Measurements from ENCODE around the gene SLC34A1.

The SLC34A1 gene

GRCh38 chr5:177355162-177355867 is 28.9 kb upstream of the SLC34A1 start:
- TF ChIP-seq CTCF (IDR thresholded peaks at IDR 0.05; ENCODE audit: extremely low read depth, insufficient read depth, missing control alignments): no peak
- in situ Hi-C loops (cut with MboI; ENCODE audit: low pct_unique_long_range_greater_than_20kb, low sequenced_read_pairs, unreplicated experiment): no loop called here
- DNase-seq (ENCODE audit: low spot score): no peak

- TF ChIP-seq CTCF (IDR thresholded peaks at IDR 0.05; ENCODE audit: extremely low read depth, insufficient read depth, missing control alignments): no peak
- in situ Hi-C loops (cut with MboI; ENCODE audit: low pct_unique_long_range_greater_than_20kb, low sequenced_read_pairs, unreplicated experiment): no loop called here
- DNase-seq (ENCODE audit: low spot score): no peak
These were observed 28.4 kb upstream of the SLC34A1 start for GRCh38 chr5:177355868-177356168.

DNA sequence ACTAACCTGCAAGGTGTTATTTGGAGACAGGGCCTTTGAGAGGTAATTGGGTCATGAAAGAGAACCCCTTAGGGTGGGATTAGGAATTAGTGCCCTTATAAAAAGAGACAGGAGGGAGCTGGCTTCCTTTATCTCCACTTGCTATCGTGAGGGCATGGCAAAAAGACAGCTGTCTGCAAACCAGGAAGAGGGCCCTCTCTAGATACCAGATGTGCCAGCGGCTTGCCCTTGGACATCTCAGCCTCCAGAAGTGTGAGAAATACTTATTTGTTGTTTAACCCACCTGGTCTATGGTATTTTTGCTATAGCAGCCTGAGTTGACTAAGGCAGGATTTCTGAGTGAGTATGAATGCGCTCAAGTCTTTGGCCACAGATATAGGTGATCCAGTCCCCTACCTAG is 27.5 kb upstream of the SLC34A1 start:
- TF ChIP-seq CTCF (IDR thresholded peaks at IDR 0.05; ENCODE audit: extremely low read depth, insufficient read depth, missing control alignments): no peak
- no peak for DNase-seq (ENCODE audit: low spot score)
- in situ Hi-C loops (cut with MboI; ENCODE audit: low pct_unique_long_range_greater_than_20kb, low sequenced_read_pairs, unreplicated experiment): no loop called here

GRCh38 chr5:177357146-177357458 is 27.1 kb upstream of the SLC34A1 start:
- no peak for TF ChIP-seq CTCF (IDR thresholded peaks at IDR 0.05; ENCODE audit: extremely low read depth, insufficient read depth, missing control alignments)
- in situ Hi-C loops (cut with MboI; ENCODE audit: low pct_unique_long_range_greater_than_20kb, low sequenced_read_pairs, unreplicated experiment): no loop called here
- no peak for DNase-seq (ENCODE audit: low spot score)

- peak; percentile 91 for DNase-seq (ENCODE audit: low spot score)
- in situ Hi-C loops (cut with MboI; ENCODE audit: low pct_unique_long_range_greater_than_20kb, low sequenced_read_pairs, unreplicated experiment): no loop called here
These were observed 26.5 kb upstream of the SLC34A1 start, which contains the start of gene RGS14 for GRCh38 chr5:177357459-177358351. TSS of gene RGS14 (plus strand) at chr5:177357924. CDS start at chr5:177358025, 101 bp downstream.

GRCh38 chr5:177358370-177358819 is 25.8 kb upstream of the SLC34A1 start:
- TF ChIP-seq CTCF (IDR thresholded peaks at IDR 0.05; ENCODE audit: extremely low read depth, insufficient read depth, missing control alignments): no peak
- in situ Hi-C loops (cut with MboI; ENCODE audit: low pct_unique_long_range_greater_than_20kb, low sequenced_read_pairs, unreplicated experiment): no loop called here
- no peak for DNase-seq (ENCODE audit: low spot score)

More at GRCh38 chr5:177357459-177358351, 26.5 kb upstream of the SLC34A1 start, which contains the start of gene RGS14:
- no peak for TF ChIP-seq CTCF (IDR thresholded peaks at IDR 0.05; ENCODE audit: extremely low read depth, insufficient read depth, missing control alignments)

Measured in GM13977 (cell line).